KBM-7 (cell line): ENCODE measurements around the gene LIF.

Experiments
- DNase-seq: peaks from one replicate; pipeline ENCODE4 v3.0.0-alpha.2; 2015
- in situ Hi-C: fragments of 300-500 bp; cut with MboI; formaldehyde crosslinking; loops from 2 replicates; pipeline ENCODE4 v1.14.3; 2020; ENCODE audit warnings: low sequenced_read_pairs, low pct_unique_long_range_greater_than_20kb, mixed read lengths

Gene LIF

DNA sequence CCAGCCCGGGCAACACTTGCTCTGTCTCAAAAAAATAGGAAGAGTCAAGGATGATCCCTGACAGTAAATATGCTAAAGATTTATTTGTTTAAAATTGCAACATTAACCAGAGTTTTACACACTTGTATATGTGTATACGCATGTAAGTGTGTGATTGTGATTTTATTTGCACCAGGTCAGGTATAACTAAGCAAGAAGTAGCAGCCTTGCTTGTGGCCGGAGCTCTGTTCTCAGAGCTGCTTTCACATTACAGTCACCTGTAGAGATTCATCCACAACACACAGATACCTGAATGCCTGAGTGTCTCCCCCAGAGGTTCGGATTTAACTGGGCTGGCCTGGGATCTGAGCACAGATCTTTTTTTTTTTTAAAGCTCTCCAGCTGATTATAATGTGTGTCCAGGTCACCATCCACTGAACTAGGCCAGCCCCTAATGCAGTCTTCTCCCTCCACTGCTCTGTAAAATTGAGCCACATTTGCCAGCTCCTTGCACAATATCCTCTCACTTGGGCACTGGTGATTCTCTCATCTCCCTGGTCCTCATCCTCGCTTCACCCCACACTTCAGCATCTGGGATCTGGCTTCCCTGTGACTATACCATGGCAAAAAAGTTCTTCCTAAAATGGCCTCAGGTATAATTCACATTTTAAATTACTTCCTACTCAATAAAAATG, 48.3 kb downstream of the LIF start:
- in situ Hi-C loops = no loop called here
- no peak for DNase-seq

DNA sequence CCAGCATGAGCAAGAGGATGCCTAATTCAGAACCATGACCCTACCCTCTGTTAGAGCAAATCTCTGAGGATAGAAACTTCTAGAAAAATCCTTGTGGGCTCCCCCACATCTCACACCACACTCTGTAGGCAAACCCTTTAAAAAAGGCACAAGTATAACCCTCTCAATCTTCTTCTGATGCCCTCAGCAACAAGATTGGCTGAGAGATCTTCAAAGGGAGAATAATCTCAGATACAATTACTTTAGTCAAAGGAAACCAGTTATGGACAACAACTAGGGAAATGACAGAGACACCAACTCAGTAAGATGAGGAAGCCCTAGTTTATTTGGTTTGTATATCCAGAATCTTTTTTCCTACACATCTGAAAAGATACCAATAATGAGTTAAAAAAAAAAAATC, 49.2 kb downstream of the LIF start:
- in situ Hi-C loops = no loop called here
- no peak for DNase-seq

DNA sequence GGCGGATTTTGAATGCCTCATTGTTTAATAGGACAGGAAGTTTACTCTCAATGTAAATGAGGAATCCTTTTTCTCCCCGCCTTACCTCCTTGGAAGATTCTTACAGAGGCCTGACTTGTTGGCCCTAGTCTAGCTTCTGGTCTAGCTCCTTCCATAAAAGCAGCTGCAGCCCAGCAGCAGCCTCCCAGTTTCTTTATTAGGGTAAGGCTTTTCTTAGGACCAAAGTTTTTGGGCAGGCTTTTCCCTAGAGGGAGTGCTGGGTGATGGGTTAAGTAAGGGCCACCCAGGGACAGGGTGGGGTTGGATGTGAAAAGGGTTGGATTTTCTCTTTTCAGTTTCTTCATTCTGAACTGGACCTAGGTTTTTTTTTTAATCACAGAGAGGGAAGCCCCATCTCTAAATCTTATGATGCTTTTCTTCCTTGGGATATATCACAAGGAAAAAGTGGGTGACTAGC, 49.7 kb downstream of the LIF start:
- DNase-seq = no peak
- in situ Hi-C loops = no loop called here

DNA sequence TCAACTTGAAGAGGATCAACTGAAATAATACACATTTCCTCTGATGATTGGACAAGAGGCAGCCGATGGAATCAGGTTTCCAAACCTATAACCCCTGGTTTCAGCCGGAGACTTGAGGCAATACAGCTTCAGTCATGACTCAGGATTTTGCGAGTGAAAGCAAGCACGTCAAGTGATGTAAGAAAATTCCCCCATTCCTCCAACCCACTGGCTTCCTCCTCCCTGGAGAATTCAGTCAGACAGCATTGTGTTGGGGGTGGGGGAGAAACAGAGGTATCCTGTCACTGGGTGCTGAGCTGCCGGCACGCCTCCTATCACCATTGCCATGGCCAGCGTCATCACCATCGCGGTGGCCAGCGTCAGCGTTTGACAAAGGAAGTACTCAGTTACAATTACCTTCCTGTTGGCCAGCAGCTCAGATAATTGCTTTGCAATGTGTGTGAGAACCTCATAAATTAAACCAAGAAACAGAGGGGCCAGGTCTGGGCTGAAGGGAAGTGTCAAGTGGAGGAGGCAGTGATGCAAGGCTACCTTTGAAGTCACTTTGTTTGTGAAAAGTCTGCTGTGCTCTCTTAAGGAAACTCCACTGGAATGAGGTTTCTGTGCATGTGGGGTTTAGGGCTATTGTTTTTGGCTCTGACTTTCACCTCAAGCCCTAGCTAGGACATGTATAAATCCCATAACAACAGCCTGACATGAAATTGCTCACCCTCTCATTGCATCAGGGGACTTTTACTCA, 50.2 kb downstream of the LIF start:
- in situ Hi-C loops = no loop called here
- peak; percentile 85 for DNase-seq

DNA sequence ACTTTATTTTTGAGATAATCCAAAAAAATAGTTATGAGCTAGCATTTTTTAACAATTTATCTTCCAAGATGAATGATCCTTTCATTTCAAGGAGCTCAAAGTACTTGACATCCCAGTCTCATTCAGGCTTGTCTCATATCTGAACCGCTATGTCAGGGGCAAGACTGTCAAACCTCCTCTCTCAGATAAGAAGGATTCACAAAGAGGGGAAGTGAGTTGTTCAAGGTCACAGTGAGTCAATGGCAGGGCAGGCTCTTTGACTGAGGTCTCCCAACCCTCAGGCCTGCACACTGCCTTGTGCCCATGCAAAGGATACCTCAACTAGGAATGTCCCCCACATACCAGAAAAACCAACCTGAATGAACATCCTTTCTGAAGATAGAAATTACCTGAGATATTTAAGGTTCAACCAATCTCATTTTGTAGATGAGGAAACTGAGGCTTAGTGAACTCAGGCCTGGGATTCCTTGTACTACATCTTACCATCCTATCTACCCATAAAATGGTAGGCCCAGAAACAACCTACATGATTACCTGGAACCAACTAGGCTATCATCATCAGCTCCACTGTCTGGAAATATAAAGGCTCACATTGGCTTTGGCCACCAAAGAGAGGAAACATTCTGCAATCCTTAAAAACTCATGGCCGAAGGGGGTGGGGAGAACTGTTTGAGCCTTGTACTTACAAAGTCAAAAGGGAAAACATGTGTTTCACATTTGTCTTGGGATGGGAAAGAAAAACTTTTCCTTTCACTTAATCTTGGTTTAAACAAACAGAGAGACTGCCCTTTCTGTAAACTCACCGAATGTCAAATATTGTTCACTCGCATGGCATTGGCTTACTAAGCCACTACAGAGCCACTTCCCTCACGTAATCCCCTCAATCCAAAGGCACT, 51.1 kb downstream of the LIF start:
- in situ Hi-C loops = no loop called here
- peak; percentile 24 for DNase-seq

DNA sequence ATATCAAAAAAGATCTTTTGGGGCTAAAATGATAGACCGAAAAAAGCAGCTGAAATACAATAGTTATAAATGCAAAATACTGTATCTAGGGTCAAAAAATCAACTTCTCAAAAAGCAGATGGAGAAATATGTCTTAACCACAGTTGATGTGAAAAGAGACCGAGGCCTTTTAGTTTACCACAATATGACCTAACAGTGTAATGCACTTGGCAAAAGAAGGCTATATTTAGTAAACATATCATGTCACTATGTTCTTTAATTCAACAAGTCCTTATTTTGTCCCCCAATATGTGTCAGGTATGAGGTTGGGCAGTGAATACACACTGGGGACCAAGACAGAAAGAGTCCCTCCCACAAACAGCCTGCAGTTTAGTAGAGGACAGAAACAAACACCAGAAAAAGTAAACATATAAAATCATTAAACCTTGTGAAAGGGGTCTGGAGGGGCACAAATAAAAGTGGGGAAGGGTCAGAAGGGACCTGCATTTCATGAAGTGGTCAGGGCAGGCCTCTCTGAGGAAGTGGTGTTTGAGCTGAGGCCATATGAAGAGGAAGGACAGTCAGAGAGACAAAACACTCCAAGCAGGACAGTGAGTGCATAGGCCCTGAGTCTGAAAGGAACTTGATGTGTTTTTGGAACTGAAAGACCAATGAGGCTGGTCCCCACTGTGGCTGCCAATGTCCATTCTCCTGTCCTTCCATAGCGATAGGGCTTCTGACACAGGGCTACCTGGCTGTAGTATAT, 53.4 kb downstream of the LIF start:
- in situ Hi-C loops = no loop called here
- no peak for DNase-seq

DNA sequence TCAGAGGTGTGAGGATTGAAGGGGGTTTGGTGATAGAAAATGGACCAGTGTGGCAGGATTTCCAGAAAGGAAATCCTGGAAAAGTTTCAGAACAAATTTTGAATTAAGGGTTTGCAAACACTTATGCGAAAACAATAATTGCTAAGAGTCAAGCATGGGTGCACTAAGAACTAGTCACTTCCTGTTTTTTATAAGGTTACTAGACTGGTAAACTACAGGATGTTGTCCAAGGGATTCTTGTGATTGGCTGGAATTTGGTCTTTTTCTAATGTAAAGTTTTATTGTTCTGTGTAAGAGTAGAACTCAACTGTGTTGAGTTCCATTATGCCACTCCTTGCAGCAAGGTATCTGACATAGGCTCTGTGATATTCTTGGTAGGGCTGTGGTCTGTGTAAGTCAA, 54.1 kb downstream of the LIF start:
- in situ Hi-C loops = no loop called here

DNA sequence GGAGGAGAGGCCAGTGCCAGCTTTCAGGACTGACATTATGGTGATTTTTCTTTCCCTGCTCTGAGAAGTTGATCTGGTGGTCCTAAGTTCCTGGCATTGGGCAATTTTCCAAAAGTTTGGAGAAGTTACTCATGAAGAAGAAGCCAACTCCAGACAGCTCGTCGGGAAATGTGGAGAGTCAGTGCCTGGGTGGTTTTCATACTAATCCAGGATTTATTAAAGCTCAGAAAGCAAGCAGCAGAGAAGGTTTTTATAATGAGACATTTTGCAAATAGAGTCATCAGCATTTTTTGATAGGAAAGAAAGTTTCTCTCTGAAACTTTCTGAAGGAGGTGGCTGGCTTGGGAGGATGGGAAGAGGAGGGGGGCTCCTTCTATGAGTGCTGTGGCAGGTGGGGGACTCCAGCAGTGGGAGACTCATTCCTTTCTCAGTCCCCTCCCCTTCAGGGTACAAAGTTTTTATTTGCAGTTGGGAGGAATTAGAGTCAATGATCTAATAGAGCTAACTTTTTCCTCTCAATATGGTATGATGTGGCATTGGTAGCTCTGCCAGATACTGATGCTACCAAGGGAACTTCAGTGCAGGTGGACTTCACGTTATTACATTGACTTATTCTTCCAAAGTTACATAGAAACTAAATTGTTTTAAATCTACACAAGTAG, 55.4 kb downstream of the LIF start:
- in situ Hi-C loops = no loop called here
- DNase-seq = no peak

More for the DNA sequence above, 54.1 kb downstream of the LIF start:
- DNase-seq = peak; percentile 45

DNA sequence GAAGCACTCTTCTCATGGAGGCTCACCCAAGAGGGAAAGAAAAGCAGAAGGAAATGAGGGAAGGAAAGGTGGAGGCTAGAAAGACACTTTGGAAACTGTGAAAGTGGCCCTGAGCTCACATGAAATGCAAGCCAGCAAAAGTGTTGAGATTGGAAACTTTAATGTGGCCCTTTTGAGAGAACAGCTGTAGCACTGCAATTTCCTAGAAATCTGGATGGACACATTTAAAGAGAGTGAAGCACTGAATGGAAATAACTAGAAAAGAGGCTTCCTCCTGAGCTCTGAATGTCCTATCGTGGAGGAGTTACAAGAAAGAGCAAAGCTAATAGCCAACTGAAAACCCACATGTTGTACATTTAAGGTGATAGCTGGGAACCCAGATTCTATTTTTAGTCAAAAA, 56.0 kb downstream of the LIF start:
- DNase-seq = peak; percentile 49
- in situ Hi-C loops = no loop called here
